GM12864 (cell line): ENCODE results near the gene BCKDHA.
"Not testable (repeated sequence)": the region's sequence is repeated elsewhere in the genome, so short reads cannot be mapped to it uniquely, and the experiment has no call there.

Experiments used
- DNase-seq: peaks from one replicate; pipeline ENCODE4 v3.0.0-alpha.2; 2011; ENCODE audit warnings: low read depth
- H3K4me3 ChIP-seq: 2 replicates; pipeline ENCODE4 v1.5.1; 2011; ENCODE audit warnings: mild to moderate bottlenecking, low read depth, low read length, control low read depth
- TF ChIP-seq, protein P1 (sequence below): IDR thresholded peaks from 2 replicates; pipeline ENCODE4 v1.5.1; 2011; ENCODE audit warnings: low read depth, mild to moderate bottlenecking, moderate library complexity, low read length, control low read depth, inconsistent platforms; ENCODE audit errors: missing control alignments

BCKDHA gene

DNA sequence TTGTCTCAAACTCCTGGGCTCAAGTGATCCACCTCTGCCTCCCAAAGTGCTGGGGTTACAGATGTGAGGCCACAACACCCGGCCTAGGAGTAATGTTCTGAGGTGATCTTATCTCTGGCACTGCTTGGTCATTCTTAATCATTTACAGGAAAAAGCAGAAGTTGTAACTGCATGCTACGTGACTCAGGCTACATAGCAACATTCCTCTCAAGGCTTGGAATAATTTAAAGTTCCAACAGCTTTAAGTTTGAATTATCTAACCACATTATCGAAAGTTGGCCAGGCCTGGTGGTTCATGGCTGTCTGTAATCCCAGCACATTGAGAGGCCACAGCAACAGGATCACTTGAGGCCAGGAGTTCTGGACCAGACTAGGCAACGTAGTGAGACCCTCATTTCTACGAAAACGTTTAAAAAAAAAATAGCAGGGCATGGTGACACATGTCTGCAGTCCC is 29.7 kb upstream of the BCKDHA start:
- no peak for DNase-seq
- TF ChIP-seq, protein P1, sequence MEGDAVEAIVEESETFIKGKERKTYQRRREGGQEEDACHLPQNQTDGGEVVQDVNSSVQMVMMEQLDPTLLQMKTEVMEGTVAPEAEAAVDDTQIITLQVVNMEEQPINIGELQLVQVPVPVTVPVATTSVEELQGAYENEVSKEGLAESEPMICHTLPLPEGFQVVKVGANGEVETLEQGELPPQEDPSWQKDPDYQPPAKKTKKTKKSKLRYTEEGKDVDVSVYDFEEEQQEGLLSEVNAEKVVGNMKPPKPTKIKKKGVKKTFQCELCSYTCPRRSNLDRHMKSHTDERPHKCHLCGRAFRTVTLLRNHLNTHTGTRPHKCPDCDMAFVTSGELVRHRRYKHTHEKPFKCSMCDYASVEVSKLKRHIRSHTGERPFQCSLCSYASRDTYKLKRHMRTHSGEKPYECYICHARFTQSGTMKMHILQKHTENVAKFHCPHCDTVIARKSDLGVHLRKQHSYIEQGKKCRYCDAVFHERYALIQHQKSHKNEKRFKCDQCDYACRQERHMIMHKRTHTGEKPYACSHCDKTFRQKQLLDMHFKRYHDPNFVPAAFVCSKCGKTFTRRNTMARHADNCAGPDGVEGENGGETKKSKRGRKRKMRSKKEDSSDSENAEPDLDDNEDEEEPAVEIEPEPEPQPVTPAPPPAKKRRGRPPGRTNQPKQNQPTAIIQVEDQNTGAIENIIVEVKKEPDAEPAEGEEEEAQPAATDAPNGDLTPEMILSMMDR, result no peak

DNA sequence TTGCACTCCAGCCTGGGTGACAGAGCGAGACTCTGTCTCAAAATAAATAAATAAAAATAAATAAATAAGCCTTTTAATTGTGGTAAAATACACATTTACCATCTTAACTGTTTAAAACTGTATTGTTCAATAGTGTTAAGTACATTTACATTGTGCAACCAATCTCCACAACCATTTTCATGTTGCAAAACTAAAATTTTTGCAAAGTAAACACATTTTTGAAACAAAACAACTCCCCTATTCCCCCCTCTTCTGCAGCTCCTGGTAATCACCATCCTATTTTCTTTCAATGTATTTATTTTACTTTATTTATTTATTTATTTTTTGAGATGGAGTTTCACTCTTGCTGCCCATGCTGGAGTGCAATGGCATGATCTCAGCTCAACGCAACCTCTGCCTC is 27.8 kb upstream of the BCKDHA start:
- DNase-seq, result no peak
- TF ChIP-seq, protein P1, result no peak
- no peak overlapping the region for H3K4me3 ChIP-seq

More for the DNA sequence above, 29.7 kb upstream of the BCKDHA start:
- H3K4me3 ChIP-seq, result no peak overlapping the region

- not testable (repeated sequence) for DNase-seq, H3K4me3 ChIP-seq
These were observed 26.5 kb upstream of the BCKDHA start for GRCh38 chr19:41371119-41371518.

DNA sequence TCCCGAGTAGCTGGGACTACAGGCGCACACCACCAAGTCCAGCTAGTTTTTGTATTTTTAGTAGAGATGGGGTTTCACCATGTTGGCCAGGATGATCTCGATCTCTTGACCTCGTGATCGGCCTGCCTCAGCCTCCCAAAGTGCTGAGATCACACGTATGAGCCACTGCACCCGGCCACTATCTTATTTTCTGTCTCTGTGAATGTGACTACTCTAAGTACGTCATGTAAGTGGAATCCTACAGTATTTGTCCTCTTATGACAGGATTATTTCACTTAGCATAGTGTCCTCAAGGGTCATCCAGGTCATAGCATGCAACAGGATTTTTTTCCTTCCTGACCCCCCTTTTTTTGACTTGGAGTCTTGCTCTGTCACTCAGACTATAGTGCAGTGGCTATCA is 26.1 kb upstream of the BCKDHA start:
- DNase-seq, result no peak
- TF ChIP-seq, protein P1, result no peak
- H3K4me3 ChIP-seq, result no peak overlapping the region

- TF ChIP-seq, protein P1, result no peak
- no peak for DNase-seq
- no peak overlapping the region for H3K4me3 ChIP-seq
These were observed 25.1 kb upstream of the BCKDHA start for GRCh38 chr19:41372501-41372900.

GRCh38 chr19:41373993-41374392 is 23.6 kb upstream of the BCKDHA start:
- DNase-seq, result no peak
- no peak overlapping the region for H3K4me3 ChIP-seq
- TF ChIP-seq, protein P1, result no peak

DNA sequence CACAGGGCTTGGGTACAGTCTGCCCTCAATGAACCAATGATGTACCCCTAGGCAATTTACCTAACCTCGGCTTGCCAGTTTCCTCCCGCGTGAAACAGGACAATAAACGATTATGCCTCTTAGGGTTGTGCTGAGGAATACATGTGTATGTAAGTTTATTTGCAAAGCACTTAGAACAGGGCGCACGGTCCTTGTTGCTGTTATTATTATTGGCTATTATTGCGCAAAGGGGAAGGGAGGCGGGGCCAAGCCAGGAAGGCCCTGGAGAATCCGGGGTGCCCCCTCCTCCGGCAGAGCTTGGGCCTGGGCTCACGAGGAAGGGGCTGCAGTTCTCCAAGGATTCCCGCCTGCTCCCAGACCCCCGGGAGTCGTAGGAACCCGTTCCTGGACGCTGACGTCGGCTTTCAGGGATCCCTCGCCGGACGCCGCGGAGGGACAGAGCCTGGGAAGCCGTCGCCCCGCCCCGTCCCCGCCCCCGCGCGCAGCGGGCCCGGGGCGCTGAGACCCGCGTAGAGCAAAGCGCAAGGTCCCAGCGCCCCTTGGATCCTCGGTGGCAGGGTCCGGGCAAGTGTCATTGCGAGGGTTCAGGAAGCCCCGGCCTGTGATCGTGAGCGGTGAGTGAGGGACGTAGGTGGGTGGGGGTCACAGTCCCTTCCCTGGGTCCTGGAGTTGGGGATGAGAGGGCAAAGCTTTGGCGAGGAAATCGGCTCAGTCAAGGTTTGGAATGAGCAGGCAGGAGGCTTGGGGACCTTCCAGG is 21.2 kb upstream of the BCKDHA start, which contains the start of gene TMEM91:
Gene TMEM91, plus strand, starts transcription at position 293 of the 757 bp plus-strand sequence. CDS start 1,777 bp downstream, outside the sequence.
- DNase-seq, result no peak
- peak within 1 kb of the TSS; percentile 56 for H3K4me3 ChIP-seq

More for the DNA sequence above, 21.2 kb upstream of the BCKDHA start, which contains the start of gene TMEM91:
- TF ChIP-seq, protein P1, result no peak
